HG03175 (cell line): ENCODE data around the gene GNB2.
"Not testable (repeated sequence)": the region's sequence is repeated elsewhere in the genome, so short reads cannot be mapped to it uniquely, and the experiment has no call there.

ENCODE experiments used
- ATAC-seq: cut with Tn5 transposase; IDR thresholded peaks from one replicate; pipeline ENCODE4 v1.9.1; 2021; ENCODE audit warnings: mild to moderate bottlenecking, moderate library complexity; ENCODE audit not compliant: unreplicated experiment

The GNB2 gene

DNA sequence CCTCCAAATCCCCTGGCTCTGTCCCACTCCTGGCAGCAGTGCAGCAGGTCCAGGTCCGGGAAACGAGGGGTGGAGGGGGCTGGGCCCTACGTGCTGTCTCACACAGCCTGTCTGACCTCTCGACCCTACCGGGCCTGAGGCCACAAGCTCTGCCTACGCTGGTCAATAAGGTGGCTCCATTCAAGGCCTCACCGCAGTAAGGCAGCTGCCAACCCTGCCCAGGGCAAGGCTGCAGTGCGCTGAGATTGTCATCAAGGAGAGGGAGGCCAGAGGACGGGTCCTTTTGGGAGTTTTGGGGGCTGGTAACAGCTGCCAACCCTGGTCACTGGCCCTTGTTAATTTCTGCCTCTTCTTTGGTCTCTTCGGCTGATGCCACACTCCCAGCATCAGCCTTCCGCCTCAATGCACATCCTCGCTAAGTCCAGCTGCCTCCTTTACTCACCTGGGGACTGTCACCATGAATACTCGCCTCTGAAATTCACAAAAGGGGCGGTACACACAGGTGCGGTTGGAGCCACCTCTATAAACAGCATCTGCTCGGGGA lies 50.3 kb downstream of the GNB2 start:
- no peak for ATAC-seq

GRCh38 chr7:100724364-100724763 lies 50.8 kb downstream of the GNB2 start:
- not testable (repeated sequence) for ATAC-seq

DNA sequence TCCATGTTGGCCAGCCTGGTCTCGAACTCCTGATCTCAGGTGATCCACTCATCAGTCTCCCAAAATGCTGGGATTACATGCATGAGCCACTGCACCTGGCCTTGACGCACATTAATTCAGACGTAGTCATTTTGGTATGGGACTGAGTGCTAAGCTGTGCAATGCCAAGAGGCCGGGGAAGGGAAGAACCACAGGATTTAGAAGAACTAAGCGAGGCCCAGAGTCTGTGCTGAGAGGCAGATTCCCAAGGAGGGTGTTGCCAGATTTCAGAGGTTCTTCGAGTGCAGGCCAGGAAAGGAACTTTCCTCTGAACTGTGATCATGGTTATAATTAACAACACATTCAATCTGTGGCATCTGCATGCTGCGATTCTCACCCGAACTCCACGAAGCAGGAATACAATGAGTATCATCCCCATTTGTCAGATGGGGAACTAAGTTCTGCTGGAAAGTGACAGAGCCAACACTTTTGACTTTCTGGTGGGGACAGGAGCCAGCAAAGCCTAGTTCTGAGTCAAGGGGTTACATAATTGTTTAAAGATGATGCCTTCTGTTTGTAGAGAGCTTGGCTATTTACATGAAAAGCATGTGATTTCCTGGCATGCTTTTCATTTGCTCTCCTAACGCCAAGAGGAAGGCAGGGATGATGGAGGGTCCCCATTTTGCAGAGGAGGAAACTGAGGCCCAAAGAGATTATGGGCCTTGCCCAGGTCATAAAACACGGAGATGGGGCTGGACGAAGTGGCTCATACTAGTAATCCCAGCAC lies 53.6 kb downstream of the GNB2 start:
- no peak for ATAC-seq

- no peak for ATAC-seq
Measured at GRCh38 chr7:100728196-100728595, 54.7 kb downstream of the GNB2 start.
